Hypothalamus (tissue), 51 donors: ENCODE results near the gene NADK.

Experiments
- DNase-seq, 51 donors: peaks; one replicate each; lab custom pipeline; 2025; lab: John Stamatoyannopoulos, UW

Gene NADK

DNA sequence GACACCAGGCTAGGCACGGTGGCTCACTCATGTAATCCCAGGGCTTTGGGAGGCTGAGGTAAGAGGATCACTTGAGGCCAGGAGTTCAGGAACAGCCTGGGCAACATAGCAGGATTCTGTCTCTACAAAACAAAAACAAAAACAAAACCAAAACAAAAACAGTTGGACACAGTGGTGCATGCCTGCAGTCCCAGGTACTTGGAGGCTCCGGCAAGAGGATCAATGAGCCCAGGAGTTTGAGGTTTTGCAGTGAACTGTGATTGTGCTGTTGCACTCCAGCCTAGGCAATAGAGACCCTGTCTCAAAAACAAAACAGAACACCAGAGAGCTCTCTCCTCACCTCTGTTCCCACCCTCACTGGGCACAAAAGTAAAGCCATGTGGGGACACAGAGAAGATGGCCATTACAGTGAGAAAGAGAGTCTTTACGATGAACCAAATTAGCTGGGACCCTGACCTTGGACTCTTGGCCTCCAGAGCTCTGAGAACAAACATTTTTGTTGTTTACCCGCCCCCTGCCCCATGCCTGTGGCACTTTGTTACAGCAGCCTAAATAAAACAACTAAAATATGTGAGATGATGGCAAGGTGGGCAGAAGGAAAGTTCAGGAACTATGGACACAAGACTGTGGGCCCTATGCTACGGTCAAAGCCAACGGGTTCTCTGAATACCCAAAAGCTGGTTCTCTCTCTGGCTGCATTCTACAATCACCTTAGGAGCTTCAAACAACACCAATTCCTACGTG, 9.8 kb downstream of the NADK start:
- DNase-seq, result no peak

DNA sequence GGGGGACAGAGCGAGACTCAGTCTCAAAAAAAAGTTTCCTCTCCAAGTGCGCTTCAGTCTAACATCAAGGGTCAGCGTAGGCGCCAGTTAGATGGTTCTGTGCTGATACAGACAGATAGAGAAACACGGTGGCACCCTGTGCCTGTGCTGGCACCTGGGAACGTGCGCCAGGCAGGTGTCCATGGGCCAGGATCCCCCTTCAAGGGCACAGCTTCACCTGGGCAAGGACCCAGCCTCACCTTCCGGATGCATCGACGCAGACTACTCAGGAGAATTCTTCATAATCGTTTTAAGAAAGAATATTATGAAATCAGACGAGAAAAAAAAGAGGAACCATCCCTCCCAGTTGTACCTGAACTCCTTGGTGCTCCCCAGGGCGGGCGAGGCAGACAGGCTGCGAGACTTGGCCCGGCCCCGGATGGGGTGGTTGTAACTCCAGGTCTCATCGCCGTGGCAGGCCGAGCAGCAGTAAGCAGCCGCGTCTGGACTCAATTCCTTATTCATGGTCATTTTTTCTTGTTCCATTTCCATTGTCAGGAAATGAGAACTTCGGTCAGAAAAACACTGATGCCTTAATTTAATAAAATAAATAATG, 13.3 kb downstream of the NADK start:
- no peak for DNase-seq

DNA sequence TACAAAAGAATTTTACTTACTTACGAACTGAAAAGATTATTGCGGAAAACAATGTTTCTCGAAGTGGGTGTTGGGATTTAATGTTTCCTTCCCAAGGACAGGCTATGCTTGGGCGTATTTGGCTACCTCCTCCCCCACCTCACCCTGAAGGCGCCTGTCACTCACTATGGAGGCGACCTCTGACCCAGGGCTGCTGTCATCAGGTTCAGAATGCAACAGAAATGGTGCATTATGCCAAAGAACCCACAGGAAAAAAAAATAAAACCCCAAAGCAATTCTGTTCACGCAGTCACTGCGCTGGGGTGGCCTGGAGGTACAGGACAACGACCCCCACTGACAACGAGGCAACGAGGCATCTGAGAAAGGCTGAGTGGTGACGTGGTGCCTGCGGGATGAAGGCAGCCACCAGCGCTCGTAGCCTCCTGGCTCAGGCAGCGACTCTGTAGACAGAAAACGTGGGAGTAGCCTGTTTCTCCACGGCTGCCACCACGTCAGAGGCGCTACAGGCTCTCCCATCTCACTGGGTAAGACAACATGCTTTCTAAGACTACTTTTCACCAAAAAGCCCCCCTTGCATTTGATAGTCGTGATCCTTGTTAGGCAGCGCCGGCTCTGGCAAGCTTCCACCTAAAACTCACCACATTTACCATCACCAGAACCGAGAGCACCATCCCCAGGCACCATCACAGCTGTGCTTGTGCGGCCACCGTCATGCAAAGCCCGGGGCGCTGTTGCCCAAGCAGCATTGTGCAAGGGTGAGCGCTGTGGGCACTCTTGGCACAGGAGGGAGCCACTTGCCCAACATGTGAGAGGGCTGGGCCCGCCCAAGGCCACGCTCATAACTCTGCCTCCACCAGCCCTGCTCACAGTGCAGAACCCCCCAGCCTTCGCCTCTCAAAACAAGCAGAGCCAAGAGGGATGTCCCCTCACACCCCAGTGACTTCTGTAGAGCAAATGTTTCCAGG, 14.3 kb downstream of the NADK start:
- DNase-seq, result peak in 18 of 51 donors; percentile 8 to 74 (median 46)

DNA sequence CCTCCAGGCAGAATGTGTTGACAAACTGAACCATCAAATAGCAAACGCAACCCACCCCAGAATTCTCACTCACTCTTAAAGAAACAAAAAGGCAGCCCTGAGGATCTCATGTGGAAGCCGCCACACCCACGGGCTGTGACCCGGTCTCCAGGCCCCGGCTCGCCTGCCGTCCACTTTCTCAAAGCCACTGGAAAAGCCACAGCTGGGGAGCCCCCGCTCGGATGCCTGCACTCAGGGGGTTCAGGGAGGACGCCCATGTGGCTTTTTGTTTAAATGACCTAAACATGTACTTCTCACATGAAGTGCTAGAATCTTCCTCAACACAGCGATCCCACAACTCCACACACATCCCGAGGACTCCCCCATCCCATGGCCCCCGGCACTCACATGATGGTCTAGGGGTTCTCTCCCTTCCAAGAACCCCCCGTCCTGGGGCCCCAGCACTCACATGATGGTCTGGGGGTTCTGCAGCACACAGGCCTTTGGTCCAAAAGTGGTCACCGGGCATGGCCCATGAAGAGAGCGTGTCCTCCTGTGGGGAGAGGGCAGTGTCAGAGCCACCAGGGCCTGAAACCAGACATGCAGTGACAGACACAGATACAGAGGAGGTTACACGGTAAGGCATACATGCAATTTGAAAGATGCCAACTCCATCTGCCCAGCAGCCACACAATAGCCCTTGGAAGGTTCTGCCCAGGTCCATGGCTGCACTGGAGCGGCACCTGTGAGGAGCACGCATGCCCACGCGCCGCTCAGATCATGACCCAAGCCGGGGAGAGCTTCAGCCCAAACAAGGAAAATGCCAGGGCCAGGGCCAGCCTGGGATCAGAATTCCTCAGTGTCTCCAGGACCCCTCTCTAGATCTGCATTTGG, 16.5 kb downstream of the NADK start:
- DNase-seq, result no peak

DNA sequence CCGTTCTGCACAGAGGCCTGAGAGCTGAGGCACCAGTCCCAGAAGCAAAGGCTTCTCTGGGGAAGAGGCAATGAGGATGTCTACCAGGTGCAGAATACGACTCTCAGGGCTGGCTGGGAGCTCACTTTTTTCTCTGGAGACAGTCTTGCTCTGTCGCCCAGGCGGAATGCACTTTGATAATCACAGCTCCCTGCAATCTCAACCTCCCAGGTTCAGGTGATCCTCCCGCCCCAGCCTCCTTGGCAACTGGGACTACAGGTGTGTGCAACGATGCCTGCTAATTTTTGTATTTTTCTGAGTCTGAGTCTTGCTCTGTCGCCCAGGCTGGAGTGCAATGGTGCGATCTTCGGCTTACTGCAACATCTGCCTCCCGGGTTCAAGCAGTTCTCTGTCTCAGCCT, 17.6 kb downstream of the NADK start:
- DNase-seq, result no peak

DNA sequence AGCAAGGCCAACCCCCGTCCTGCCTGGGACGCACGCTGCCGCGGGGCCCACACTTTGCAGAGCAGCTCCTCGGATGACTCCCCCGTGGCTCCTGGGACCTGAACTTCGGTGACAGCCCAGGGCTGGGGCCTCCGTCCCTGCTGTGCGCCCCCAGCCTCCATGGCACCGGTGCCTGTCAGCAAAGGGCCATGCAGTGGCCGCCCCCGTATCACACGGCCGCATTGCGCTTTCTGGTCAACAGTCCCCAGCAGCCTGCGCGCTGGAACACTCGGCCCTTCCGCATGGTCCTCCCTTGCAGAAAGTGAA, 18.0 kb downstream of the NADK start:
- no peak for DNase-seq

DNA sequence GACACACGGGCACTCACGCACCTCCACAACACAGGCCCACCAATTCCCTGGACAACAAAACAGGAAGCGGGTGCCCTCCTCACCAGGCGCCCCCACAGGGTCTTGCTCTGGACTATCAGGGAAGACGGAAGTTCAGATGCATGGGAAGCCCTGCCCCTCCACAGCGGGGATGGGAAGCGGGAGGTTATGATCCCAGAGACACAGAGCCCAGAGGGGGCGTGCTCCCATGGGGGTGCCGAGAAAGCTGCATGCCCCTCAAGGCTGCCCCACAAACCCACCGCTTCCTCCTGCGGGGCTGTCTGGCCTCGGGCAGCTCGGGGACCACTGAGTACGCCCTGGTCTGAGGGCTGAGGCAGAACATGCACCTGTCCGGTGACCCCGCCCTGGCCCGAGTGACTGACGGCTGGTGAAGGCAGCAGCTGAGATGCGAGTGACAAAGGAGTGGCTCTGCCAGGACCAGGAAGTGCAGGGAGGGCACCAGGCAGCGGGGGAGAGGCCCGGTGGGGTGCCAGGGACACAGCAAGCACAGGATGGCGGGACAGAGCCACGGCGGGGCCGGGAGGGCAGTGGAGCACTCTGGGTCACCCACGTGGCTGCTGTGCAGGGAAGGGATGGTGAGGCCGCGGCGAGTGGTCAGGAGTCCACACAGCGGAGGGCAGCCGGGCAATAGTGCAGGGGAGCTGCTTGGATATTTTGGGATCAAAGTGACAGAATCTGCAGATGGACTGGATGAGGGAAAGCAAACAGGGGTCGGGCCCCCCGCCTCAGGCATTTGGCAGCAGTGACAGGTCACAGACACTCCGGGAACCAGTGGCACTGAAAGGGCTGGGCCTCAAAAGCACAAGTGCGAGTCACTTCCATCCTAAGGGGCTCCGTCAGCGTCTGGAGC, 18.6 kb downstream of the NADK start:
- no peak for DNase-seq

DNA sequence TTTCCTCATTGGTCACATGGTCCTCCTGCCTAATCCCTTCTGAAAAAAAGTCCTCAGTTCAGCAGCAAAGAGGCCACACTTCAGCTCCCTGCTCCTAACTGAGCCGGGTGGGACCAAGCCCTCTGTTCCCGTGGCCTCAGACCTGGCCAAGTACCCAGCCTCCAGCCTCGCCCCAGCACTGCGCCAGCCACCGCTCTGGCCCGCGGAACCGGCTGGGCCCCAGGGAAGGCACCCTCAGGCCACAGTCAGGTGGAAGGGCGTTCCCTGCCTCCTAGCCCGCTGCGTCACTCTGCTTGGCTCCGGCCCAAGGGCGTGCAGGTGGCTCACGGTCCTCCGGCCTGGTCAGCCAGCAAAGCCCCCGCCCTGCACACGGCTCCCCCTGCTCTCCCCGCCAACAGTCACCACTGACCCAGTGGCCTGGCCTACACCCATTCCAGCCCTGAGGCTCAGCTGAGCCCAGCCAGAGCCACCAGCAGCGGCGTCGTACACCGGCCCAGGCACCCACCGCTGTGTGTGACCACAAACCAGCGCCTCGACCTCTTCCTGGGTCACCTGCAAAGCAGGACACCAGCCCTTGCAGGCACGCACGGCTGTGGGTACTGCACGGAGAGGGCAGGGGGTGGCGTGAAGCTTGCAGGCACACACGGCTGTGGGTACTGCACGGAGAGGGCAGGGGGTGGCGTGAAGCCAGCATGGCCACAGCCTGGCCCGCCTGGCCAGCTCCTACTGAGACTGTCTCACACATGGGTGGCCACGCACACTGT, 19.4 kb downstream of the NADK start:
- DNase-seq, result no peak

DNA sequence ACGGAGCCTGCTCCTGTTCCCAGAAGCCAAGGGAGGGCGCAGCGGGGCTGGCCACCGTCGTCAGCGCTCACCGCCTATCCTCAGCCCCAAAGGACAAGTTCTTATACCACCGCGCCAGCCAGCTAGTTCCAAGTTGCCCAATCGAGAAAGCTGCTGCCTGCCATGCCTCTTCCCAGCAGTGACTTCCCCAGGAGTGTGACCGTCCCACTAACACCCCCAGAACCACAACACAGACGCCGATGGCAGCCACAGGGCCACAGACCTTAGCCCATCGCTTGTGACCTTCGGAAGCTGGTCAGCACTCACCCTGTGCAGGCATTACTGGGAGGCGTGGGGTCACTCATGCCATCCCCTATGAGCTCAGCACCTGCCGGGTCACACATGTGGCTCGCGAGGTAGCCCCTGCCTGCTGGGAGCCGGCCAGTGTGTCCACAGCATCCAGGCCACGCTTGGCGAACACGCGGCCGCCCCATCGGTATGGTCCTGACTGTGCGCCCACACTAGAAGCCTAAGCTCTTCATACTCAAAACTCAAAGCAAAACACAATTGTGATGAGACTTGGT, 20.1 kb downstream of the NADK start:
- DNase-seq, result no peak

DNA sequence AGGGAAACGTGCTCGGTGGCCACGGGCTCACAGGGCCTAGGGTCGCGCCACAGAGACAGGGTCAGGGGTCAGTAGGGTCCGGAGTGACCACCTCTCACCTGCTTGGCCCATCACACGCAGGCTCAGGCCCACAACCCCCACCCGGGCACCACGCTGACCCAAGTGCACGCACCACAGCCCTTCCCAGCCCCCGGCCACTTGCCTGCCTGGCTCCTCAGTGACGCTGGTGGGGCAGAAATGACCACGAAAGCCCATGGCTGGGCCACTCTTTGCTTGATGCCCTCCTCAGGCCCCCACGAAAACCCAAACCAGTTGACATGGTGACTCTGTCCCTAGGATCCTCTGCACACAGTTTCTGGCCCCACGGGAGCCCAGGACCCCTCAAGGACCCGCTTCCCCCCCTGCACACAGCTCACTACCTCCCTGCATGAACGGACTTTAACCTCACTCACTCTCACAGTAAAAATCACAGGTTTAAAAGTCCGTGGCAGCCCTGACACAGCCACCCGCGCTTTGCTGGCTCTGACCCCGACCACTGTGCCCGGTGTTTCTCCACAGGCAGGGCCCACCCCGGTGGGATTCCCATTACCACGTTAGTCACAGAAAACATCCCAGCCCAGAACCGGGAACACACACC, 20.7 kb downstream of the NADK start:
- DNase-seq, result no peak

DNA sequence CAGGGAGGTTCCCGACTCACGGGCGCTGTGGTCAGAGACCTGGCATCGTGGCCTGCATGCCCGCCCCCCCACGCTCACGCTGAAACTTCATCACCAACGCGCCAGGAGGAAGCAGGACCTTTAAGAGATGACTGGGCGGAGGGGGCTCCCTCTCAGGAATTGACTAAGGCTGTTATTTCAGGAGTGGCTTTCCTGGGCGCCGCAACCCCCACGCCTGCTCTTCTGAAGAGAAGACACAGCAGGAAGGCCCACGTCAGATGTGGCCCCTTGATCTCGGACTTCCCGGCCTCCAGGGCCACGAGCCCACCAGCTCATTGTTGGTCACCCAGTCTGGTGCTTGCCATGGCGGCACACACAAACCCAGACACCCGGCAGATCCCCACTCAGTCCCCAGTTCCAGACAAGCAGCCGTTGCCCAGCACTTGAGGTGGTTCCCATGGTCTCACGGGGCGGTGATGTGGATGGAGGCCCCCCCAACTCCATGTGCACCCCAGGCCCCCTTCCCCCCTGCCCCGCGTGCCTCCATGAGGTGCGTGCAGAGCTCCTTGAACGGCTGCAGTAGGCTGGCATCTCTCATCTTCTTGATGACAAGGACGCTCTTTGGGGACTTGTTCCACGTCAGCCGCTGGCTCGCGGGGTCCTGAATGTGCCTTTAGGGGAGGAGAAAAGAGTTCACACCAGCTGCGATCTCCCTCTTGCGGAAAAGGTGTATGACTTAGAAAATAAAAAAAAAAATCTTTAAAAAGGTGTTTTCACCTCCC, 21.4 kb downstream of the NADK start:
- no peak for DNase-seq

DNA sequence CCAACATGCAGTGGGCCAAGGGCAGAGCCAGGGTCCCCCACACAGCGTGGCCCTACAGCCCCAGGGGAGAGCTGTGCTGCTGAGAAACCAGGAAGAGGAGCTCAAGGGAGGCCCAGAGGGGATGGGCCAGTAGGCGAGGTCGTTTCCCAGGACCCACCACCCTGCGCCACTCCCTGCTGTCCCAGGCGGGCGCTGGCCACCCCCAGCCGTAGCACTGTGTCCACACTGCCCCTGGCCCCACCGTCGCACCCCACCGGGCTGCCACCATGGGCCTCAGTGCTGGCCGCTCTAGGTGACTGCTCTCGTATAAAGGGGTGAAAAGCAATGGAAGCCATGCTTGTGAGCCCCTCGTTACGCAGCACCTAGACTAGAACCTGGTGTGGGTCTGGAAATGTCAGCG, 22.4 kb downstream of the NADK start:
- no peak for DNase-seq

DNA sequence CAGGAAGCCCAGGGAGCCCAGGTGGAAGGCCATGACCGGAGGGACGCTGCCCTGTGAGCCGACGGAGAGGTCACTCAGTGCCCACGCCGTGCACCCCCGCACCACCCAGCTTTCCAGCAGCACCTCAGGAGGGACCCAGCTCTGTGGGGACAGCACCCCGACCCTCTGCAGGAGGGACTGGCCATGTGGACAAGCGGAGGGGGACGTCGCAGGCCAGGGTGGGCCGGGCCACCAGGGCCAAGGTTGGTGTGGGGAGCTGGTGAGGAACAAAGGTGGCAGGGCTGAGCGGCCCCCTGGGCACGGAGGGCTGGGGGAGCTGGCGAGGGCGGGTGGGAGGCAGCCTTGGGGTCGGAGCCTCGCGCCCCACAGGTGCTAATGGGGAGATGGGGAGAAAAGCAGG, 22.8 kb downstream of the NADK start:
- DNase-seq, result no peak

DNA sequence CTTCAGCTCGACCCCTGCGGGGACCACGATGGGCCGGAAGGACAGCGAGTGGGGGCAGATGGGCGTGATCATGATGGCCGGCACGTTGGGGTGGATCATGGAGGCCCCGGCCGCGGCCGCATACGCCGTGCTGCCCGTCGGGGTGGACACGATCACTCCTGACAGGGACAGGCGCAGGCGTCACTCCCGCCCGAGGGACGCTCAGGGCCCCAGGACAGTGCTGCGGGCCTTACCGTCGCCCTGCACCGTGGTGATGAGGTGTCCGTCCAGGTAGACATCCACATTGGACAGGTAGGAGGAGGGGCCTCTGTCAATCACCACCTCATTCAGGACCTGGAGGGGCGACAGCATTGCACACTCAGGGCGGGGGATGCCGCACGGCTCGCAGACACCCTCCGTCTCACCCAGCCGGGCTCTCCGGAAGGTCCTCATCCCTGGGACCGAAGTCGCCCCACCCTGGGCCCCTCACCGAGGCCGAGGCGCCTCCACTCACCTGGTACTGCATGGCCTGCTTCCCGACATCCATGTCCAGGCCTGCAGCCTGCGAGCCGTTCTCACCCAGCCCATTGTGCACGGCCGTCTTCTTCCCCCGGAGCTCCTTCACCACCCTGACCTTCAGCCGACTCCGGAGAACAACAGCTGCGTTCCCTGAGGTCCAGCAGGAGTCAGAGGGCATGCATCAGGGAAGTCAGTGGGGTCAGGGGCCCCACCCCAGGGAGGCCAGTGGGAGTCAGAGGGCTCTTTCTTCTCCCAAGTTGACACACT, 24.0 kb downstream of the NADK start:
- no peak for DNase-seq

DNA sequence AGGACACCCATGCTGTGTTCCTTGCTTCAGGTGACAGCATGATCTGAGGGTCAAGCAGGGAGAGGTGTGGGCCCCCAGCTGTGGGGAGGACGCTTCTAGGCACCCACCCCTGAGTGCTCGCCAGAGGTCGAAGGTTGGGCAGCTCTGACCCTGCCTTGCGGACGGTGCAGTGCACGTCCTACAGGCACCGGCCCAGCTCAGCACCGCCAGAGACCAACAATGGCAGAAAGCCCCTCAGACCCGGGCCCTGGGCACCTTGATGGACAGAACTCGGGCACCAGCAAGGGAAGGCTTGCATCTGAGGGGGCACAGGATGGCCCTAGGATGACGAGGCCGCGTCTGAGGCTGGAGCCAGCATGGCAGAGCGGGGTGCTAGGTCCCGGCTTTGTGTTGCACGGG, 24.7 kb downstream of the NADK start:
- no peak for DNase-seq
